SK-N-SH (cell line): Measurements from ENCODE around the gene RASAL2. TPM values are rescaled to one million over a fixed set of nuclear protein-coding genes. Genes with fewer than 3 reads are reported as not detected.

Source experiments
- CTCF ChIA-PET: fragments of 300-600, 350-600 bp; formaldehyde crosslinking; extraction: SDS; loops from one replicate; lab custom pipeline; 2021; lab: Yijun Ruan, JAX
- POLR2A ChIA-PET: fragments of 350-600 bp; sonication (Branson Sonifier 250); formaldehyde crosslinking; extraction: SDS; loops from one replicate; lab custom pipeline; 2020; ENCODE audit warnings: antibody characterized with exemption, inconsistent platforms; lab: Yijun Ruan, JAX
- DNase-seq: peaks from one replicate; pipeline ENCODE4 v3.0.0; 2012
- H2AFZ ChIP-seq: fragments of 200-600 bp; sonication (generic); 2 replicates; pipeline ENCODE4 v1.8.1; 2016; ENCODE audit warnings: antibody characterized with exemption, mild to moderate bottlenecking, low read depth
- H3F3A ChIP-seq: fragments of 200-600 bp; sonication (generic); replicated peaks from 2 replicates; pipeline ENCODE3; 2016; ENCODE audit warnings: antibody characterized with exemption, mild to moderate bottlenecking; ENCODE audit not compliant: insufficient read depth
- H3K27ac ChIP-seq, 2 experiments: fragments of 200-500 bp in 1 of 2; fragments of 200-600 bp in 1 of 2; sonication (Bioruptor generic) in 1 of 2; sonication (generic), shearing (Covaris generic) in 1 of 2; 2 replicates each; pipeline versions ENCODE4 v1.5.1 to v1.6.1; 2014 to 2016; ENCODE audit warnings: low read depth in 2 of 2, inconsistent platforms in 1 of 2, low read length in 1 of 2, mild to moderate bottlenecking in 1 of 2, mixed read lengths in 1 of 2
- H3K27me3 ChIP-seq: fragments of 200-600 bp; sonication (generic), shearing (Covaris generic); 2 replicates; pipeline ENCODE4 v1.6.1; 2016; ENCODE audit warnings: mixed run types; ENCODE audit not compliant: insufficient read depth
- H3K36me3 ChIP-seq, 2 experiments: fragments of 200-500 bp in 1 of 2; fragments of 200-600 bp in 1 of 2; sonication (Bioruptor generic) in 1 of 2; sonication (generic) in 1 of 2; replicated peaks in 1 of 2; 2 replicates each; pipeline versions ENCODE3 to v1.5.1; 2014 to 2016; ENCODE audit warnings: low read length in 1 of 2, mild to moderate bottlenecking in 1 of 2; ENCODE audit not compliant: insufficient read depth in 2 of 2, control insufficient read depth in 1 of 2
- H3K4me1 ChIP-seq, 2 experiments: fragments of 200-500 bp in 1 of 2; fragments of 200-600 bp in 1 of 2; sonication (Bioruptor generic) in 1 of 2; sonication (generic), shearing (Covaris generic) in 1 of 2; 2 replicates each; pipeline versions ENCODE4 v1.5.1 to v1.6.1; 2014 to 2016; ENCODE audit warnings: low read depth in 1 of 2, low read length in 1 of 2, mixed run types in 1 of 2; ENCODE audit not compliant: insufficient read depth in 2 of 2, control insufficient read depth in 1 of 2
- H3K4me2 ChIP-seq: fragments of 200-600 bp; sonication (generic), shearing (Covaris generic); 2 replicates; pipeline ENCODE4 v1.6.1; 2017; ENCODE audit warnings: mixed run types
- H3K4me3 ChIP-seq, 2 experiments: fragments of 200-500 bp in 1 of 2; fragments of 200-600 bp in 1 of 2; sonication (Bioruptor generic) in 1 of 2; sonication (generic), shearing (Covaris generic) in 1 of 2; 2 replicates each; pipeline versions ENCODE4 v1.5.1 to v1.8.1; 2014 to 2016; ENCODE audit warnings: low read depth in 2 of 2, inconsistent platforms in 1 of 2, low read length in 1 of 2, mild to moderate bottlenecking in 1 of 2, mixed read lengths in 1 of 2, moderate library complexity in 1 of 2
- H3K79me2 ChIP-seq: fragments of 200-600 bp; sonication (generic); 2 replicates; pipeline ENCODE4 v1.8.1; 2017; ENCODE audit warnings: mild to moderate bottlenecking; ENCODE audit not compliant: insufficient read depth
- H3K9ac ChIP-seq: fragments of 200-600 bp; sonication (generic); 2 replicates; pipeline ENCODE4 v1.6.1; 2017; ENCODE audit warnings: mixed run types
- H3K9me2 ChIP-seq: fragments of 200-600 bp; sonication (generic); 2 replicates; pipeline ENCODE4 v1.6.1; 2017; ENCODE audit warnings: mixed run types
- H3K9me3 ChIP-seq: fragments of 200-600 bp; sonication (generic); 2 replicates; pipeline ENCODE4 v1.6.1; 2017; ENCODE audit warnings: mixed run types, mild to moderate bottlenecking, moderate library complexity
- H4K20me1 ChIP-seq: fragments of 200-600 bp; sonication (generic); 2 replicates; pipeline ENCODE4 v1.6.1; 2017; ENCODE audit warnings: mild to moderate bottlenecking, mixed run types; ENCODE audit not compliant: insufficient read depth
- ELF1 ChIP-seq: IDR thresholded peaks from 2 replicates; pipeline ENCODE4 v1.4.0; 2012
- EP300 ChIP-seq, 2 experiments: IDR thresholded peaks; 2 replicates each; pipeline versions ENCODE4 v1.4.0 to v1.6.1; 2012; ENCODE audit warnings: borderline replicate concordance in 1 of 2, low read depth in 1 of 2, low read length in 1 of 2
- FOSL2 ChIP-seq: IDR thresholded peaks from 2 replicates; pipeline ENCODE4 v1.4.0; 2012; ENCODE audit warnings: low read depth, mild to moderate bottlenecking, moderate library complexity, borderline replicate concordance
- NFIC ChIP-seq: IDR thresholded peaks from 2 replicates; pipeline ENCODE4 v1.4.0; 2012; ENCODE audit warnings: borderline replicate concordance
- TCF12 ChIP-seq: IDR thresholded peaks from 2 replicates; pipeline ENCODE4 v1.4.0; 2012
- YY1 ChIP-seq: IDR thresholded peaks from 2 replicates; pipeline ENCODE4 v1.4.0; 2012; ENCODE audit warnings: low read depth, mild to moderate bottlenecking
- WGBS: methylation state at CpG from one replicate; pipeline ENCODE4 v1.1.6; 2017; ENCODE audit warnings: low lambda C conversion rate; 5-methylcytosine and 5-hydroxymethylcytosine counted together
- polyA plus RNA-seq, 3 experiments: library from polyadenylated mRNA; depleted of rRNA; stranded (reverse); fragments of >200 nt; gene quantifications; 2 replicates each; pipeline ENCODE4 v1.2.3, GENCODE V29; 2012
- TF ChIP-seq, protein P1 (sequence below): IDR thresholded peaks from 2 replicates; pipeline ENCODE4 v1.4.0; 2012; ENCODE audit warnings: low read depth, borderline replicate concordance
- TF ChIP-seq, protein P2 (sequence below): IDR thresholded peaks from 2 replicates; pipeline ENCODE4 v1.4.0; 2012; ENCODE audit warnings: low read depth
- TF ChIP-seq, protein P3 (sequence below): IDR thresholded peaks from 2 replicates; pipeline ENCODE4; 2012
- TF ChIP-seq, protein P4 (sequence below): IDR thresholded peaks from 2 replicates; pipeline ENCODE4 v1.4.0; 2012; ENCODE audit warnings: low read depth, borderline replicate concordance

RASAL2 gene
- polyA plus RNA-seq, 1 of the 3 experiments (the other 2 are of a cell fraction) = 6.9 TPM

DNA sequence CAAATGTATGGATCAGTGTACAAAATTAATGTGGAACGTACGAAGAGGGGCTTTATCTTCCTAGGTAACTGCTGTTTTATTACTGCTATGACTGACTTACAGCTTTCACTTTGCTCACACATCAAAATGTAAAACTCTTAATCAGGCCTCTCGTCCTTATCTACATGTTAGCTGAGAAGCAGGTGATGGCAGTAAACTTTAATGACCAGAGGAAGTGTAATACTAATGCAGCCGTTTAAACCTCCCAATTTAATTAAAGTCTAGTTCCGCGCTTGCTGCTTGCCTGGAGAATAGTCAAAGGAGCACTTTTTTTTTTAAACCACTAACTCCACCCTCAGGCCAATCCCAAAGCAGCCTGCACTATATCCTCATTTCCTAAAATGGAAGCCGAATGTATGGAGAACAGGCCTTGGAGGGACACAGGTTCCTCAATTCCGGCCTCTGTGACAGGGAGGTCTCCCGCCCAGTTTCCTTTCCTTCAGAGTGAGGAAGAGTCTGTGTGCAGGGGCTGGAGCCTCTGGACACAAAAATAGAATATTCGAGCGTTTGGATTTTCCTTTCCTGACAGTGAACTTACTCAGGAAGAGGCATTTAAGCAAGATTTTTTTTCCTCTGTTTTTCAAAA, 36.7 kb upstream of the RASAL2 start (continued):
- TF ChIP-seq, protein P1, sequence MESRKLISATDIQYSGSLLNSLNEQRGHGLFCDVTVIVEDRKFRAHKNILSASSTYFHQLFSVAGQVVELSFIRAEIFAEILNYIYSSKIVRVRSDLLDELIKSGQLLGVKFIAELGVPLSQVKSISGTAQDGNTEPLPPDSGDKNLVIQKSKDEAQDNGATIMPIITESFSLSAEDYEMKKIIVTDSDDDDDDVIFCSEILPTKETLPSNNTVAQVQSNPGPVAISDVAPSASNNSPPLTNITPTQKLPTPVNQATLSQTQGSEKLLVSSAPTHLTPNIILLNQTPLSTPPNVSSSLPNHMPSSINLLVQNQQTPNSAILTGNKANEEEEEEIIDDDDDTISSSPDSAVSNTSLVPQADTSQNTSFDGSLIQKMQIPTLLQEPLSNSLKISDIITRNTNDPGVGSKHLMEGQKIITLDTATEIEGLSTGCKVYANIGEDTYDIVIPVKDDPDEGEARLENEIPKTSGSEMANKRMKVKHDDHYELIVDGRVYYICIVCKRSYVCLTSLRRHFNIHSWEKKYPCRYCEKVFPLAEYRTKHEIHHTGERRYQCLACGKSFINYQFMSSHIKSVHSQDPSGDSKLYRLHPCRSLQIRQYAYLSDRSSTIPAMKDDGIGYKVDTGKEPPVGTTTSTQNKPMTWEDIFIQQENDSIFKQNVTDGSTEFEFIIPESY = no peak

DNA sequence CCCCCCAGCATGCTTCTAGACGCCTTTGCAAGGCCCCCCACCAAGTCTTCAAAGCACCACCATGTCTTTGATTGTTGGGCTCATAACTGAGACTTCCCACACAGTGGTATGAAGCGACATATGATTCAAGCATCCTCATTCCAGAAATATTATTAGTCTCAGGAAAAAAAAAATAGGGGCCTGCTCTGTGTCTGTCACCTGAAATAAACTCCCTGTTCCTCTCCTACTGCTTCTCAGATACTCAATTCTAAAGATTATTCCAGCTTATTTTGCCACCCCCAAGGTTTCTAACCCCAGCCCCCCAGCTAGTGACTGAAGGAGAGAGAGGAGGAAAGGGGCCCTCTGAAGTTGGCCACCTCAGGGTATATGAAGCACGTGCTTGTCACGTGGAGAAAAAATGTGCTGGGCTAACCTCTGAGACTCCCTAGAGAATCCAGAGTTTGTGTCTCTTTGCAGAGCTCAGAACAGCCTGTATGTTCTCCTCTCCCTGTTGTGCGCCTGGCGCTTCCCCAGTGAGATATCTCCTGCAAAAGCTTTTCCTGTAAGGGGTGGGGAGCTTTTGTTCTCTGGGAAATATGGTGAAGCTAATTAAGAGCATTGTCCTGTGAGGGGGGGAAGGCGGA, 35.9 kb upstream of the RASAL2 start:
- Histone ChIP-seq H3K9ac (peak overlapping the region; percentile 33; the same call in 1 of the 2 replicates), H3K79me2 (no peaks in the 10 kb centered on the region), H3F3A (peaks cover 11% of the 10 kb centered on the region), H4K20me1 (no peaks in the 10 kb centered on the region), H3K4me2 (peak overlapping the region; percentile 55), H3K27me3 (no peaks in the 10 kb centered on the region), H3K36me3 (no peaks in the 10 kb centered on the region), H3K4me1 (peaks cover 10 to 35% of the 10 kb centered on the region in 2 experiments; a peak in 3 of 4 replicates), H3K27ac (peak overlapping the region; percentile 78 to 90), H3K9me3 (no peaks in the 10 kb centered on the region), H3K4me3 (no peak overlapping the region), H2AFZ (peak overlapping the region; percentile 85), H3K9me2 (no peaks in the 10 kb centered on the region)
- ChIA-PET POLR2A (no interaction called here), CTCF (interaction anchor here (1.2 to 5.0 kb wide), 3 partner anchors 26 to 132 kb away, joined by 3 to 15 read pairs (median 4); partner anchors contain the start of gene RASAL2)
- TF ChIP-seq, protein P2, sequence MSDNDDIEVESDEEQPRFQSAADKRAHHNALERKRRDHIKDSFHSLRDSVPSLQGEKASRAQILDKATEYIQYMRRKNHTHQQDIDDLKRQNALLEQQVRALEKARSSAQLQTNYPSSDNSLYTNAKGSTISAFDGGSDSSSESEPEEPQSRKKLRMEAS = peak; percentile 72
- TF ChIP-seq ELF1 (peak; percentile 39; the same call in 1 of the 2 replicates), EP300 (IDR thresholded peaks at IDR 0.05; ENCODE audit: borderline replicate concordance in 1 of 2, low read depth in 1 of 2, low read length in 1 of 2) (peak in 1 of 2 experiments; percentile 34; a peak in 1 of 4 replicates), TCF12 (peak; percentile 73), YY1 (no peak; the same call in 1 of the 2 replicates), FOSL2 (0 out of 2 replicates have a peak, but pooled peaks have one; percentile 5), NFIC (no peak)
- TF ChIP-seq, protein P3, sequence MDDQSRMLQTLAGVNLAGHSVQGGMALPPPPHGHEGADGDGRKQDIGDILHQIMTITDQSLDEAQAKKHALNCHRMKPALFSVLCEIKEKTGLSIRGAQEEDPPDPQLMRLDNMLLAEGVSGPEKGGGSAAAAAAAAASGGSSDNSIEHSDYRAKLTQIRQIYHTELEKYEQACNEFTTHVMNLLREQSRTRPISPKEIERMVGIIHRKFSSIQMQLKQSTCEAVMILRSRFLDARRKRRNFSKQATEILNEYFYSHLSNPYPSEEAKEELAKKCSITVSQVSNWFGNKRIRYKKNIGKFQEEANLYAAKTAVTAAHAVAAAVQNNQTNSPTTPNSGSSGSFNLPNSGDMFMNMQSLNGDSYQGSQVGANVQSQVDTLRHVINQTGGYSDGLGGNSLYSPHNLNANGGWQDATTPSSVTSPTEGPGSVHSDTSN = peak; percentile 63
- TF ChIP-seq, protein P4, sequence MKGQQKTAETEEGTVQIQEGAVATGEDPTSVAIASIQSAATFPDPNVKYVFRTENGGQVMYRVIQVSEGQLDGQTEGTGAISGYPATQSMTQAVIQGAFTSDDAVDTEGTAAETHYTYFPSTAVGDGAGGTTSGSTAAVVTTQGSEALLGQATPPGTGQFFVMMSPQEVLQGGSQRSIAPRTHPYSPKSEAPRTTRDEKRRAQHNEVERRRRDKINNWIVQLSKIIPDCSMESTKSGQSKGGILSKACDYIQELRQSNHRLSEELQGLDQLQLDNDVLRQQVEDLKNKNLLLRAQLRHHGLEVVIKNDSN = peak; percentile 38; the same call in 1 of the 2 replicates
- WGBS = 64% methylated on average over 7 of the region's 7 CpGs
- no peak for DNase-seq
